Breast epithelium (tissue), 3 donors: ENCODE results near the gene MOGAT1.

Experiments used
- POLR2A ChIP-seq: fragments of 450-650 bp; IDR thresholded peaks from one replicate; pipeline ENCODE4 v1.6.1; 2016; ENCODE audit warnings: antibody characterized with exemption, mild to moderate bottlenecking, moderate library complexity
- POLR2AphosphoS5 ChIP-seq, 3 donors: sonication (generic); formaldehyde crosslinking; IDR thresholded peaks; one replicate each; pipeline ENCODE4 v1.6.1; 2017; ENCODE audit warnings: antibody characterized with exemption in 3 of 3
- TF ChIP-seq, protein P1 (sequence below), 3 donors: fragments of 450-650 bp; IDR thresholded peaks; one replicate each; pipeline ENCODE4 v1.5.1; 2016 to 2017; ENCODE audit warnings: antibody characterized with exemption in 3 of 3, mild to moderate bottlenecking in 3 of 3, moderate library complexity in 3 of 3

DNA sequence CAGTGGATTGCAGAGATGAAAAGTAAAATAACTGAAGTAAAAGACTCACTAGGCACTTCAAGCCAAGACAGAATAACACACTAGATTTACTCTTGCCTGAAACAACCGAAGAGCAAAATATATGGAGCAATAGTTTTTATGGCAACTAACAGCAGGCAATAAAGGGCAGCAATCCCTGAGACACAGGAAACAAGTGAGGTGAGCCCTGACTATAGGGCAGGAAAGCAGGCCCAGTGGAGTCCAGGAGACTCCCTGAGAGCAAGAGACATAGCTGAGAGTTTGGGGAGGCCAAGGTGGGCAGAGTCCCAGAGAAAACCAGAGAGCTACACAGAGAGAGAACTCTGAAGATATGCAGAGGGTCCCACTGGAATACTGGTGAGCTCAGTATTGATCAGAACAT lies 34.4 kb upstream of the MOGAT1 start:
- no peak for TF ChIP-seq POLR2AphosphoS5 (IDR thresholded peaks at IDR 0.05)
- TF ChIP-seq, protein P1, sequence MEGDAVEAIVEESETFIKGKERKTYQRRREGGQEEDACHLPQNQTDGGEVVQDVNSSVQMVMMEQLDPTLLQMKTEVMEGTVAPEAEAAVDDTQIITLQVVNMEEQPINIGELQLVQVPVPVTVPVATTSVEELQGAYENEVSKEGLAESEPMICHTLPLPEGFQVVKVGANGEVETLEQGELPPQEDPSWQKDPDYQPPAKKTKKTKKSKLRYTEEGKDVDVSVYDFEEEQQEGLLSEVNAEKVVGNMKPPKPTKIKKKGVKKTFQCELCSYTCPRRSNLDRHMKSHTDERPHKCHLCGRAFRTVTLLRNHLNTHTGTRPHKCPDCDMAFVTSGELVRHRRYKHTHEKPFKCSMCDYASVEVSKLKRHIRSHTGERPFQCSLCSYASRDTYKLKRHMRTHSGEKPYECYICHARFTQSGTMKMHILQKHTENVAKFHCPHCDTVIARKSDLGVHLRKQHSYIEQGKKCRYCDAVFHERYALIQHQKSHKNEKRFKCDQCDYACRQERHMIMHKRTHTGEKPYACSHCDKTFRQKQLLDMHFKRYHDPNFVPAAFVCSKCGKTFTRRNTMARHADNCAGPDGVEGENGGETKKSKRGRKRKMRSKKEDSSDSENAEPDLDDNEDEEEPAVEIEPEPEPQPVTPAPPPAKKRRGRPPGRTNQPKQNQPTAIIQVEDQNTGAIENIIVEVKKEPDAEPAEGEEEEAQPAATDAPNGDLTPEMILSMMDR (IDR thresholded peaks at IDR 0.05) = no peak
- no peak for TF ChIP-seq POLR2A
